Measurements from ENCODE around the gene PI4KA.

- TF ChIP-seq CTCF (IDR thresholded peaks at IDR 0.05): no peak
- no peak for TF ChIP-seq POLR2A (IDR thresholded peaks at IDR 0.05)
Observed at GRCh38 chr22:20783844-20784723, 74.5 kb downstream of the PI4KA start.
